Measurements from ENCODE around the gene DEGS2.

Gene DEGS2

GRCh38 chr14:100138082-100138787 is 21.2 kb downstream of the DEGS2 start:
- H3K4me3 Mint-ChIP-seq, result no peak overlapping the region
- H3K4me1 Mint-ChIP-seq (ENCODE audit: low read depth), result peaks cover 2% of the 10 kb centered on the region
- no peaks in the 10 kb centered on the region for H3K9me3 Mint-ChIP-seq
- DNase-seq (ENCODE audit: low spot score), result no peak
- H3K36me3 Mint-ChIP-seq (ENCODE audit: low read depth), result peaks cover 79% of the 10 kb centered on the region
- H3K27ac Mint-ChIP-seq, result peak overlapping the region; percentile 55
- no peaks in the 10 kb centered on the region for H3K27me3 Mint-ChIP-seq (ENCODE audit: low read depth)

- Mint-ChIP-seq H3K36me3 (ENCODE audit: low read depth) (peaks cover 85% of the 10 kb centered on the region), H3K27me3 (ENCODE audit: low read depth) (no peaks in the 10 kb centered on the region), H3K4me3 (no peak overlapping the region), H3K9me3 (no peaks in the 10 kb centered on the region), H3K4me1 (ENCODE audit: low read depth) (peaks cover 2% of the 10 kb centered on the region), H3K27ac (no peak overlapping the region)
- DNase-seq (ENCODE audit: low spot score), result no peak
Measured at GRCh38 chr14:100137173-100137572, 22.3 kb downstream of the DEGS2 start.

- no peak overlapping the region for H3K27ac Mint-ChIP-seq
Measured at GRCh38 chr14:100135784-100136183, 23.7 kb downstream of the DEGS2 start.

GRCh38 chr14:100135073-100135472 is 24.4 kb downstream of the DEGS2 start:
- Mint-ChIP-seq H3K36me3 (ENCODE audit: low read depth) (peaks cover 86% of the 10 kb centered on the region), H3K27ac (no peak overlapping the region), H3K4me3 (no peak overlapping the region), H3K4me1 (ENCODE audit: low read depth) (peaks cover 2% of the 10 kb centered on the region), H3K27me3 (ENCODE audit: low read depth) (no peaks in the 10 kb centered on the region), H3K9me3 (no peaks in the 10 kb centered on the region)
- DNase-seq (ENCODE audit: low spot score), result no peak

More at GRCh38 chr14:100135784-100136183, 23.7 kb downstream of the DEGS2 start:
- Mint-ChIP-seq H3K36me3 (ENCODE audit: low read depth) (peaks cover 86% of the 10 kb centered on the region), H3K4me3 (no peak overlapping the region), H3K4me1 (ENCODE audit: low read depth) (peaks cover 2% of the 10 kb centered on the region), H3K9me3 (no peaks in the 10 kb centered on the region), H3K27me3 (ENCODE audit: low read depth) (no peaks in the 10 kb centered on the region)
- no peak for DNase-seq (ENCODE audit: low spot score)

GRCh38 chr14:100134586-100134985 is 24.9 kb downstream of the DEGS2 start:
- Mint-ChIP-seq H3K27ac (no peak overlapping the region), H3K9me3 (no peaks in the 10 kb centered on the region), H3K4me1 (ENCODE audit: low read depth) (peaks cover 1% of the 10 kb centered on the region), H3K27me3 (ENCODE audit: low read depth) (no peaks in the 10 kb centered on the region), H3K36me3 (ENCODE audit: low read depth) (peaks cover 88% of the 10 kb centered on the region), H3K4me3 (no peak overlapping the region)
- DNase-seq (ENCODE audit: low spot score), result no peak

- H3K27me3 Mint-ChIP-seq (ENCODE audit: low read depth), result no peaks in the 10 kb centered on the region
- no peak overlapping the region for H3K4me3 Mint-ChIP-seq
- no peak overlapping the region for H3K27ac Mint-ChIP-seq
- H3K9me3 Mint-ChIP-seq, result no peaks in the 10 kb centered on the region
- peaks cover 84% of the 10 kb centered on the region for H3K36me3 Mint-ChIP-seq (ENCODE audit: low read depth)
- DNase-seq (ENCODE audit: low spot score), result no peak
- no peaks in the 10 kb centered on the region for H3K4me1 Mint-ChIP-seq (ENCODE audit: low read depth)
Measured at GRCh38 chr14:100132903-100133510, 26.4 kb downstream of the DEGS2 start.

- H3K4me3 Mint-ChIP-seq, result no peak overlapping the region
Measured at GRCh38 chr14:100132161-100132902, 27.1 kb downstream of the DEGS2 start.

GRCh38 chr14:100131181-100131580 is 28.3 kb downstream of the DEGS2 start:
- no peaks in the 10 kb centered on the region for H3K9me3 Mint-ChIP-seq
- H3K4me3 Mint-ChIP-seq, result no peak overlapping the region
- no peaks in the 10 kb centered on the region for H3K4me1 Mint-ChIP-seq (ENCODE audit: low read depth)
- H3K36me3 Mint-ChIP-seq (ENCODE audit: low read depth), result peaks cover 86% of the 10 kb centered on the region
- no peak for DNase-seq (ENCODE audit: low spot score)
- peak overlapping the region; percentile 85 for H3K27ac Mint-ChIP-seq
- H3K27me3 Mint-ChIP-seq (ENCODE audit: low read depth), result no peaks in the 10 kb centered on the region

More at GRCh38 chr14:100132161-100132902, 27.1 kb downstream of the DEGS2 start:
- peaks cover 85% of the 10 kb centered on the region for H3K36me3 Mint-ChIP-seq (ENCODE audit: low read depth)
- no peak for DNase-seq (ENCODE audit: low spot score)
- no peaks in the 10 kb centered on the region for H3K4me1 Mint-ChIP-seq (ENCODE audit: low read depth)
- no peaks in the 10 kb centered on the region for H3K9me3 Mint-ChIP-seq
- H3K27ac Mint-ChIP-seq, result peak overlapping the region; percentile 41
- no peaks in the 10 kb centered on the region for H3K27me3 Mint-ChIP-seq (ENCODE audit: low read depth)

GRCh38 chr14:100130521-100130920 is 28.9 kb downstream of the DEGS2 start:
- peaks cover 82% of the 10 kb centered on the region for H3K36me3 Mint-ChIP-seq (ENCODE audit: low read depth)
- no peaks in the 10 kb centered on the region for H3K4me1 Mint-ChIP-seq (ENCODE audit: low read depth)
- no peak for DNase-seq (ENCODE audit: low spot score)
- H3K4me3 Mint-ChIP-seq, result no peak overlapping the region
- H3K27ac Mint-ChIP-seq, result peak overlapping the region; percentile 34
- no peaks in the 10 kb centered on the region for H3K27me3 Mint-ChIP-seq (ENCODE audit: low read depth)
- no peaks in the 10 kb centered on the region for H3K9me3 Mint-ChIP-seq

- no peak for DNase-seq (ENCODE audit: low spot score)
- no peak overlapping the region for H3K4me3 Mint-ChIP-seq
- no peaks in the 10 kb centered on the region for H3K9me3 Mint-ChIP-seq
- H3K27me3 Mint-ChIP-seq (ENCODE audit: low read depth), result no peaks in the 10 kb centered on the region
- H3K27ac Mint-ChIP-seq, result peak overlapping the region; percentile 52
- H3K36me3 Mint-ChIP-seq (ENCODE audit: low read depth), result peaks cover 82% of the 10 kb centered on the region
- peaks cover 4% of the 10 kb centered on the region for H3K4me1 Mint-ChIP-seq (ENCODE audit: low read depth)
Measured at GRCh38 chr14:100129161-100129589, 30.3 kb downstream of the DEGS2 start.

GRCh38 chr14:100128688-100129087 is 30.8 kb downstream of the DEGS2 start:
- H3K36me3 Mint-ChIP-seq (ENCODE audit: low read depth), result peaks cover 79% of the 10 kb centered on the region
- peaks cover 4% of the 10 kb centered on the region for H3K4me1 Mint-ChIP-seq (ENCODE audit: low read depth)
- H3K27ac Mint-ChIP-seq, result no peak overlapping the region
- DNase-seq (ENCODE audit: low spot score), result no peak
- no peaks in the 10 kb centered on the region for H3K9me3 Mint-ChIP-seq
- no peaks in the 10 kb centered on the region for H3K27me3 Mint-ChIP-seq (ENCODE audit: low read depth)
- H3K4me3 Mint-ChIP-seq, result no peak overlapping the region

GRCh38 chr14:100127853-100128455 is 31.5 kb downstream of the DEGS2 start:
- H3K4me1 Mint-ChIP-seq (ENCODE audit: low read depth), result peaks cover 4% of the 10 kb centered on the region
- no peak overlapping the region for H3K4me3 Mint-ChIP-seq
- no peaks in the 10 kb centered on the region for H3K27me3 Mint-ChIP-seq (ENCODE audit: low read depth)
- DNase-seq (ENCODE audit: low spot score), result no peak
- H3K36me3 Mint-ChIP-seq (ENCODE audit: low read depth), result peaks cover 80% of the 10 kb centered on the region
- no peaks in the 10 kb centered on the region for H3K9me3 Mint-ChIP-seq
- H3K27ac Mint-ChIP-seq, result peak overlapping the region; percentile 75

GRCh38 chr14:100126401-100126800 is 33.0 kb downstream of the DEGS2 start:
- Mint-ChIP-seq H3K27me3 (ENCODE audit: low read depth) (no peaks in the 10 kb centered on the region), H3K27ac (no peak overlapping the region), H3K4me1 (ENCODE audit: low read depth) (peaks cover 7% of the 10 kb centered on the region), H3K9me3 (no peaks in the 10 kb centered on the region), H3K36me3 (ENCODE audit: low read depth) (peaks cover 76% of the 10 kb centered on the region), H3K4me3 (no peak overlapping the region)
- no peak for DNase-seq (ENCODE audit: low spot score)
